ENCODE results near the gene UNC5A.

The UNC5A gene

GRCh38 chr5:176796411-176796810 is 13.9 kb upstream of the UNC5A start:
- ATAC-seq = no peak
- TF ChIP-seq ZNF8 (CRISPR knock-in tag; IDR thresholded peaks at IDR 0.05) = no peak
- no peak for TF ChIP-seq CSDC2 (CRISPR knock-in tag; IDR thresholded peaks at IDR 0.05)
- TF ChIP-seq TSHZ2 (CRISPR knock-in tag; IDR thresholded peaks at IDR 0.05) = no peak
- no peak for TF ChIP-seq ISL1 (CRISPR knock-in tag; IDR thresholded peaks at IDR 0.05)
- no peak for TF ChIP-seq TCF4 (CRISPR knock-in tag; IDR thresholded peaks at IDR 0.05; ENCODE audit: borderline replicate concordance)
- no peak for TF ChIP-seq ZFP3 (CRISPR knock-in tag; IDR thresholded peaks at IDR 0.05)
- TF ChIP-seq OSR1 (CRISPR knock-in tag; IDR thresholded peaks at IDR 0.05) = no peak
- no peak for TF ChIP-seq BACH2 (CRISPR knock-in tag; IDR thresholded peaks at IDR 0.05; ENCODE audit: borderline replicate concordance)
- TF ChIP-seq SNAI2 (CRISPR knock-in tag; IDR thresholded peaks at IDR 0.05) = no peak

- no peak for ATAC-seq
- TF ChIP-seq ZNF565 (CRISPR knock-in tag; conservative IDR thresholded peaks at IDR 0.05; ENCODE audit: low read depth) (no peak), ESRRG (CRISPR knock-in tag; IDR thresholded peaks at IDR 0.05) (no peak), ZNF70 (CRISPR knock-in tag; IDR thresholded peaks at IDR 0.05) (no peak), PPARA (CRISPR knock-in tag; IDR thresholded peaks at IDR 0.05; ENCODE audit: borderline replicate concordance) (no peak), ZNF8 (CRISPR knock-in tag; IDR thresholded peaks at IDR 0.05) (no peak), OSR1 (CRISPR knock-in tag; IDR thresholded peaks at IDR 0.05) (no peak), CREB5 (CRISPR knock-in tag; IDR thresholded peaks at IDR 0.05; ENCODE audit: low read depth) (no peak)
Measured at GRCh38 chr5:176796970-176797369, 13.4 kb upstream of the UNC5A start.

- no peak for ATAC-seq
- TF ChIP-seq RARB (CRISPR knock-in tag; IDR thresholded peaks at IDR 0.05) (no peak), ZC3H10 (CRISPR knock-in tag; IDR thresholded peaks at IDR 0.05) (no peak), ESRRG (CRISPR knock-in tag; IDR thresholded peaks at IDR 0.05) (no peak), BACH2 (CRISPR knock-in tag; IDR thresholded peaks at IDR 0.05; ENCODE audit: borderline replicate concordance) (no peak), PATZ1 (CRISPR knock-in tag; IDR thresholded peaks at IDR 0.05; ENCODE audit: borderline replicate concordance) (no peak), TCF4 (CRISPR knock-in tag; IDR thresholded peaks at IDR 0.05; ENCODE audit: borderline replicate concordance) (no peak), ZFP30 (CRISPR knock-in tag; IDR thresholded peaks at IDR 0.05) (no peak), ARNTL (CRISPR knock-in tag; IDR thresholded peaks at IDR 0.05; ENCODE audit: borderline replicate concordance, low read depth) (no peak), ZFP3 (CRISPR knock-in tag; IDR thresholded peaks at IDR 0.05) (no peak), PPARA (CRISPR knock-in tag; IDR thresholded peaks at IDR 0.05; ENCODE audit: borderline replicate concordance) (no peak), TOX (CRISPR knock-in tag; IDR thresholded peaks at IDR 0.05; ENCODE audit: borderline replicate concordance) (no peak), CSRNP3 (CRISPR knock-in tag; IDR thresholded peaks at IDR 0.05) (no peak), ZNF70 (CRISPR knock-in tag; IDR thresholded peaks at IDR 0.05) (no peak), ISL1 (CRISPR knock-in tag; IDR thresholded peaks at IDR 0.05) (no peak), GLIS3 (CRISPR knock-in tag; IDR thresholded peaks at IDR 0.05) (no peak), OSR1 (CRISPR knock-in tag; IDR thresholded peaks at IDR 0.05) (no peak), SNAI2 (CRISPR knock-in tag; IDR thresholded peaks at IDR 0.05) (no peak), ZNF565 (CRISPR knock-in tag; conservative IDR thresholded peaks at IDR 0.05; ENCODE audit: low read depth) (no peak)
Measured at GRCh38 chr5:176797456-176798050, 12.8 kb upstream of the UNC5A start.

Measured in SK-N-SH treated with all-trans-retinoic acid at 6 μM for 48 hours (cell line).